Kidney tubule cell (primary cell): ENCODE results near the gene SPARC.

ENCODE experiments used
- DNase-seq: peaks from one replicate; pipeline ENCODE4 v3.0.0-alpha.2; 2018; ENCODE audit warnings: low spot score

SPARC gene

GRCh38 chr5:151659001-151659754 is 27.5 kb downstream of the SPARC start:
- DNase-seq = peak; percentile 83

- DNase-seq = no peak
These were observed 29.6 kb downstream of the SPARC start for GRCh38 chr5:151657114-151657513.

- DNase-seq = no peak
These were observed 30.4 kb downstream of the SPARC start for GRCh38 chr5:151656311-151656710.

- DNase-seq = peak; percentile 80
These were observed 34.6 kb downstream of the SPARC start for GRCh38 chr5:151651997-151652645.

GRCh38 chr5:151648988-151649387 is 37.7 kb downstream of the SPARC start:
- no peak for DNase-seq

- no peak for DNase-seq
These were observed 38.6 kb downstream of the SPARC start for GRCh38 chr5:151648089-151648488.

- DNase-seq = no peak
These were observed 39.3 kb downstream of the SPARC start for GRCh38 chr5:151647320-151647861.

GRCh38 chr5:151646334-151646733 is 40.4 kb downstream of the SPARC start:
- no peak for DNase-seq

- no peak for DNase-seq
These were observed 43.3 kb downstream of the SPARC start for GRCh38 chr5:151643388-151643787.

GRCh38 chr5:151642472-151643140 is 44.1 kb downstream of the SPARC start:
- DNase-seq = no peak

- no peak for DNase-seq
These were observed 48.1 kb downstream of the SPARC start for GRCh38 chr5:151638619-151639018.

GRCh38 chr5:151637676-151638075 is 49.0 kb downstream of the SPARC start:
- no peak for DNase-seq

GRCh38 chr5:151633892-151634291 is 52.8 kb downstream of the SPARC start:
- no peak for DNase-seq

- no peak for DNase-seq
These were observed 53.8 kb downstream of the SPARC start for GRCh38 chr5:151632941-151633340.

GRCh38 chr5:151632524-151632923 is 54.2 kb downstream of the SPARC start:
- DNase-seq = peak; percentile 33

- DNase-seq = no peak
These were observed 54.8 kb downstream of the SPARC start for GRCh38 chr5:151631941-151632340.

- peak; percentile 43 for DNase-seq
These were observed 56.6 kb downstream of the SPARC start for GRCh38 chr5:151630088-151630487.

GRCh38 chr5:151628112-151628823 is 58.4 kb downstream of the SPARC start:
- no peak for DNase-seq

- DNase-seq = peak; percentile 25
These were observed 59.1 kb downstream of the SPARC start for GRCh38 chr5:151627650-151628049.

- DNase-seq = no peak
These were observed 61.4 kb downstream of the SPARC start for GRCh38 chr5:151625285-151625684.

GRCh38 chr5:151624476-151624875 is 62.2 kb downstream of the SPARC start:
- no peak for DNase-seq
